HG02938 (cell line): ENCODE measurements around the gene PAM.
A peak's percentile ranks its signal among the peaks of the same experiment; 100 is the strongest.

Experiments used
- ATAC-seq: cut with Tn5 transposase; IDR thresholded peaks from one replicate; pipeline ENCODE4 v1.9.1; 2021; ENCODE audit warnings: mild to moderate bottlenecking, moderate library complexity; ENCODE audit not compliant: unreplicated experiment

Gene PAM

DNA sequence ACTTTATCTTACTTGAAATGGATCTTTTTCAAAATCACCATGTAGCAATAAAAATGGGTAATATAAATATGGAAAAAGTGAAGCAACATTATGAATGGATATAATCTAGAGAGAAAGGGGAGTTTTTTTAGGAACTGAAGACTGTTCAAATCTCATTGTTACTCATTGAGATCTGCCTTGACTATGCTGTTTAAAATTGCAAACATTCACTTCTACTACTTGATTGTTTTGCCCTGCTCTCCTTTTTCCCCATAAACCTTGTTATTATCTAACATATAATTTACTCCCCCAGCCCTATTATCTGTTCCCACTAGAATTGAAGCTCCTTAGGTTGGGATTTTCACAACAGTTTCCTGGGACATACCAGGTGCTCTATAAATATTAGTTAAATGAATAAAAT, 22.0 kb downstream of the PAM start:
- no peak for ATAC-seq

DNA sequence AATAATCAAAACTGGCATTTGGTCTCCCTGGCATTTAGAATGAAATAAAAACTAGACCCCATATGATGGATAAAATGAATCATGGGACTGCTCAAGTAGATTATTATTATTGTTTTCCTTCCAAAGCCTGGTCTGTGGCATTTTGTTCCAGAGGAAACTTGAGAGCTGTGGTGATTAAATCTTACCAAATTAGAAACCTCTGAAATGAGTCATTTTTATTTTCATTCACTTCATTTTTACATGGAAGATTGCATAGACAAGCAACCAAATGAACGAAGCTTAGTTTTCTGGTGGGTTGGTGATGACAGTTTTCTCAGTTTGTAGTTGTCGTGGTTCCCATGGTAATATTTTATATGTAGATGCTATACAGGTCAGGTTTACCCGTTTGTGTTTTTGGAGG, 23.4 kb downstream of the PAM start:
- ATAC-seq: peak; percentile 76

DNA sequence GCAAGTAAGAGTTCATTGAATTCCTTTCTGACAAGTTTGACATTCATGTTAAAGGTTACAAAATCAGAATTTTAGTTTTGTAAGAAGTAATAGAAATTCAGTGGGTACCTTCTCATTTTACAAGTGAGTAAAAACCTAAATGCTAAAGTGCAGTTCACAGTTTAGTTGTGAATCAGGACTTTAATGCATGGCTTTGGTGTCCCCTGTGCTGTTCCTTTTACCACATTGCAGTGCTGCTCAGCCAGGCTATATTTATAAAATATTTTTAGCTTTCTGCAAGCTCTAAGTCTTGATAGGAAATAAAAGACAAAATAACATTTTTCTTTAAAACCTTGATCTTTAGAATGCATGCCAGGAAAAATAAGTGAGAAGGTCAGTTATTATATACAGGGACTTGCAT, 26.3 kb downstream of the PAM start:
- no peak for ATAC-seq

- ATAC-seq: no peak
Measured at GRCh38 chr5:102781786-102782185, 26.7 kb downstream of the PAM start.

DNA sequence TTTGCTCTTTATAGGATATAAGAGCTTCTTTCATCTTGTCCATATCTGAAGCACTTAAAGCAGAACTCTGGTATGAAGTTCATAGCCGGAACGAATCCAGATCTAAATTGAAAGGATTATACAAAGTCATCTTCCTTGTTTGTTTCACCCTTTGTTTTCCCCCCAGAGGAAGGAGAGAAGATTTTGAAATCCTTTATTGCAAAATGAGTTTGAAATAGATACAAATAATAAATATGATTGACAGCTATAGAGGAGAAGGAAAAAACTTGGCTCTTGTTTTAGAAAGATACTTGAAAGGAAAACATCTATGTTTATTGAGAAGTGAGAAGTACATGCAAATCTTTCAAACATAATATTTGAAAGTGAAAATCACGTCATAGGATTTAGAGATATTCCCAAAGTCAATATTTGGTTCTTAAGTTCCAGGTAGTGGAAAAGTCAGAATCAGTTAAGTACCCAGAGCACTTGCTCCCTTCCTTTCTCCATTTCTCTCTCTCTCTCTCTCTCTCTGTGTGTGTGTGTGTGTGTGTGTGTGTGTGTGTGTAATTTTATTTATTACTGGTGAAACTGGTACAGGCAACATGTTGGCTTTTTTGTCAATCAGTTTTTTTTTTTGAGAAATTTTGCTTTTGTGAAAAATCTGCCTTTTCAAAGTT, 27.2 kb downstream of the PAM start:
- ATAC-seq: no peak

- ATAC-seq: no peak
Measured at GRCh38 chr5:102787134-102787533, 32.0 kb downstream of the PAM start.

- no peak for ATAC-seq
Measured at GRCh38 chr5:102788788-102789187, 33.7 kb downstream of the PAM start.

- ATAC-seq: no peak
Measured at GRCh38 chr5:102789469-102789868, 34.4 kb downstream of the PAM start.

DNA sequence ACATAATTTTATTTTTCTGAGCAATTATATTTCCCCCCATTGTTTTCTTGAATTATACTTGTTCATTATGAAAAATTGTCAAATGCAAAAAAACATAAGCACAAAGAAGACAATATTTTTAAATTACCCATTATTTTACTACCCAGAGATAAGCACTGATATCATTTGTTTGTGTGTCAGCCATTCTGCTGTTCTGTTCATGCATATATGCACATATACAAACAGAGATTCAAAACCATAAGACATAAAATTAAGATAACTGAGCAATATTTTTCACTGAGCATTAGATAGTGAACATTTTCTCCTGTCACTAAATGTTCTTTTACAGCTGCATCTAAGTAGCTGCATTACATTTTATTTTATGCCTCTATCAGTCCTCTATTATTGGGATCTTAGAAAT, 35.6 kb downstream of the PAM start:
- ATAC-seq: no peak

DNA sequence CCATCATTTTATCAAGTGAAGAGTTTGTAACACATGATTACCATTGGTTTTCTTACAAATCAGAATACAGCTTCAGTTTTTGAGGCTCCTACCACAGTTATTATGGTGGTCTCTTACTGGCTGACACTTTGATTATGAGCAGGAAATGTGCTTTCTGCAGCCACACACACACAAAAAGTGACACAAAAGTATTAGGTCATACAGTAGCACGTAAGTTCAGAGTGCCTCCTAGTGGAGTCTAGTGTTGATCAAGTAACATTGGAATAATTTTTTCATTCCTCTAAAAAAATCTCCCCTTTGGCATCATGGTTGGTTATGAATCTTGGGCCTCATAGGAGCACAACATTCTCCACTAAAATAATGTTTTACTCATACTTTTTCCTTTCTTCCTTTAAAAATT, 37.6 kb downstream of the PAM start:
- ATAC-seq: no peak

- ATAC-seq: no peak
Measured at GRCh38 chr5:102794047-102794446, 38.9 kb downstream of the PAM start.

GRCh38 chr5:102794677-102795331, 39.7 kb downstream of the PAM start:
- no peak for ATAC-seq

GRCh38 chr5:102795526-102795925, 40.4 kb downstream of the PAM start:
- no peak for ATAC-seq

- no peak for ATAC-seq
Measured at GRCh38 chr5:102796009-102796408, 40.9 kb downstream of the PAM start.

DNA sequence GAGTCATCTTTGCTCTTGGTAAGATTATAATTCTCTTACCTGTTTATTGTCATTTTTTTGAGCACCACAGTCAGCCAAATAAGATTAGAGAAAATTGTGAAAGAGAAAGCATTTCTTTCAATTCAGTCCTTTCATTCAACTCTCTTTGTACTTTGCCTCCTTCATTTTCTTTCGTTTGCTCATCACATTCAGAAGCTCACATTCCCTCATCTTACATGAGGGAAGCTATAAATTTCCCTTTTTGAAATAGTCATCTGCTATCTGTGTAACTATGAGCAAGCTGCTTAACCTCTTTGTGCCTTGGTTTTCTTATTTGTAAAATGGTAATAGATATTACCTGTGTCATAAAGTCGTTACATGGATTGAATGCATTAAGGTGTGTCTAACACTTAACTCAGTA, 41.4 kb downstream of the PAM start:
- ATAC-seq: no peak

DNA sequence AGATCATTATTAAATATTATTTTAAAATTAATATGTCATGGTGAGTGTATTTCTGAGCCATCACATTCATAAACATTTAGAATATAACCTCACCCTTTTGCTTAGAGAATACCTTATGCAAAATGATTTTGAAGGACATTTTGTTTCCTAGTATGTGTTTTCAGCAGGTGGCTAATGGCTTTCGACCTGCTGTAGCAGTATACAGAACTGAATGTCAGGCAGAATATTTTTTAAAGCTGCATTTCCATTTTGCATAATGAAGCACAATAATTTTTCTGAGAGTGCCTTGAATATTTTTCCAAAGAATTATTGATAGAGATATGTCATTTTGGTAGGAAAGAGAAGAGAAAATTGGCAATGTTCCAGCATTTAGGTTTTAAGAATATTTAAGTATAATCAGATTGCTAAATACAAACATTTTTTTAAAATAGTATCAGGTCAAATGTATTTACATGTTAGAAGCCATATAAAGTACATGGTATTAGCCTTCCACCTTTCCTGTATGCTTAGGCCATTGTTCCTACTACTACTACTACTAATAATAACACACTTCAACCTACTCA, 42.3 kb downstream of the PAM start:
- no peak for ATAC-seq

DNA sequence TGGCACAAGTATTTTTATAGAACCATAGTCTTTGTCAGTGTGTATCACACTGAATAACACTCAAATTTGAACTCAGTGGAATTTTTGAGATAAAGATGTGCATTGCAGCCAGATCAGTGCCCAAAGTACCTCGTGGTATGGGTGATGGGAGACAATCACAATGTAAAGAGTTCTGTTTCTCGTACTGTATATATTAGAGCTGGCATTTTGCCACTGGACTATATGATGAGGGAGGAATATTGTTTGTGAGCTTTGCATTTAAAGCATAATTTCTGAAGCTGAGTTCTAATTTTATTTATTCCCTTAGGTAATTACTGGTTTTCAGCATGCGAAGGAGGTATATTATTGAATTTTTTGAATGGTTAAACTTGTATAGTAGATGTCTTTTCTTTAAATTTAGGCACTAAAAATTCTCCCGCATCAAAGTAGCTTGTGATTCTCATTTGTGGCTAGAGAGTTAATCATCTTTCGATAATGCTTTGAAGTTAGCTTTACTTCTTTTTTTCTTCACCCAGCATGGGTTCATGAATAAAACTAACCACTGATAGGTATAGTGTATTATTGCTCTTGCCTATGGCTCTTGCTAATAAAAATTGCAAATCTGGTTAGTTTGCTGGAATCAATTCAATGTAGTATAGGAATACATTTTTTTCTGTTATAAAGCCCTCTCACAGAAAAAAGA, 43.1 kb downstream of the PAM start:
- no peak for ATAC-seq

GRCh38 chr5:102799017-102799416, 43.9 kb downstream of the PAM start:
- ATAC-seq: no peak

GRCh38 chr5:102800427-102800826, 45.3 kb downstream of the PAM start:
- ATAC-seq: no peak

DNA sequence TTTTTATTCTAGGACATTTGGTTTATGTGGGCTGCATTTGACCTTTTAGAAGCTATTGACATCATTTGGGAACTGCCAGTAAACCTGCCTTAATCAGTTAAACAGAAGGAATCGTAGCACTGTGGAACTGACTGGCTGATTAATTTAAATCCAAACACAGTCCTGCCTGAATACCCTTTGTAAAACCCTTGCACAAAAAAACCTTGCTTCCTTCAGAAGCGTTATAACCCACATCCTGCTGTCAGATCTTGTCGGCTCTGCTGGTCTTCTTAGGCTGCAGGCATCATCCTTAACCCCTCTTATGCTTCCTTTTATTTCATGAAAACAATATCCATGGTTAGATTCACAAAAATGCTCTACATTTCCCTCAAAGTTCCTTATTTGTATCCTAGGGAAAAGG, 46.3 kb downstream of the PAM start:
- peak; percentile 65 for ATAC-seq

DNA sequence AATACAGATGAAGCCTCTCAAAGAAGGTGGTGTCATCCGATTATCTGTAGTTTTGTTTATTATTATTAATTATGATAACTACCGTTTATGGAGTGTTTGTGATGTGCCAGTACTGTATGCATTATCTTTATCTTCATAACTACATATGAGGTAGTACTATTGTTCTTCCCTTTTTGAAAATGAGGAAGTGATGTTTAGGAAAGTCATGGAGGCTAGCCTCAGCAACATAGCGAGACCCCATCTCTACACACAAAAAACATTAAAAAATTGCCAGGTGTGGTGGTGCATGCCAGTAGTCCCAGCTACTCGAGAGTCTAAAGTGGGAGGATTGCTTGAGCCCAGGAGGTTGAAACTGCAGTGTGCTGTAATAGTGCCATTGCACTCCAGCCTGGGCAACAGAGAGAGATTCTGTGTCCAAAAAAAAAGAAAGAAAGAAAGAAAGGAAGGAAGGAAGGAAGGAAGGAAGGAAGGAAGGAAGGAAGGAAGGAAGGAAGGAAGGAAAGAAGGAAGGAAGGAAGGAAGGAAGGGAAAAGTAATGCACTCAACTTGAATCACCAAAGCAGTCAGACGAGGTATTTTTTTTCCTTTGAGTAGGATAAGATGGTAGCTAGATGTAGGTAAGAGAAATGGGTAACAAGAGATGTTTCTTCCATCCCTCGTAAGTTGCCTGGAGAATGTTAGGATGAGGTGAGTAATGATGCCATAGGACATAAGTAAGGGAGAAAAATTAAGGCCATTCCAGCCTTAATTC, 47.8 kb downstream of the PAM start:
- ATAC-seq: no peak
